ENCODE results near the gene WDR33. TPM values are rescaled to one million over a fixed set of nuclear protein-coding genes. Genes with fewer than 3 reads are reported as not detected.

Gene WDR33
- total and polyA plus RNA-seq, 2 of the 4 experiments (the other 2 are of a cell fraction): 19.6 to 41.2 TPM

DNA sequence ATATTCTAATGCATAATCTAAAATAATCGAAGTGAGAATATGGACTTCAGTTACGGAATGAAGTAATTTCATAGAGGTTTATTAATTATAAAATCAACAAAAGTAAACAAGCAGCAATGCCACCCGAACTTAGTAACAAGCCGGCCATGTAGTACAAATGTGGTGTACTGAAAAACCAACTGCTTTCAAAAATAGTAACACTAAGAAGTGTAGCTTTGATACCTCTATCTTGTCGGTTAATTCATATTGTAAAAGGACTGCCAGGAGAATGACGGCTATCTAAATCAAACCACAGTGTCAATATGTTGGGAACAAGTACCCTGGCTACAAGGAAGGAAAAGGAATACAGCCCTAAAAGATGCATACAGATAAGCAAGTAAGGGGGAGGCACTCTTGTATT is 48.5 kb downstream of the WDR33 start:
- no peak overlapping the region for H2BK20ac ChIP-seq (ENCODE audit: low read depth, low read length)
- dilution Hi-C loops (cut with HindIII; ENCODE audit: low sequenced_read_pairs, unreplicated experiment) (no loop called here), in situ Hi-C loops (cut with MboI; ENCODE audit: low sequenced_read_pairs) (no loop called here), intact Hi-C loops (cut with micrococcal nuclease) (no loop called here)
- H4K5ac ChIP-seq (ENCODE audit: low read depth, low read length): no peak overlapping the region
- H3K36me3 ChIP-seq (ENCODE audit: control insufficient read depth, insufficient read depth, low read length): peaks cover 10% of the 10 kb centered on the region
- no TSS peak for BruUV-seq (replicated peaks)
- no peak overlapping the region for H3K56ac ChIP-seq (ENCODE audit: extremely low read depth, insufficient read depth, low read length)
- H4K91ac ChIP-seq (ENCODE audit: insufficient read depth, low read depth, low read length): no peak overlapping the region; the same call in 1 of the 2 replicates
- H2BK120ac ChIP-seq (ENCODE audit: low read depth, low read length): no peak overlapping the region
- H3K9me3 ChIP-seq (ENCODE audit: control insufficient read depth, insufficient read depth, low read length): no peaks in the 10 kb centered on the region
- ATAC-seq (ENCODE audit: low read depth) (no peak), DNase-seq (no peak)
- H3K23ac ChIP-seq (ENCODE audit: low read depth, low read length): no peak overlapping the region
- H2AK9ac ChIP-seq (replicated peaks; ENCODE audit: low read depth, low read length, poor library complexity): no peak overlapping the region
- H2BK5ac ChIP-seq (ENCODE audit: low read depth, low read length, poor library complexity, severe bottlenecking): peak overlapping the region; percentile 78
- WGBS, 2 experiments (ENCODE audit: extremely low coverage in 2 of 2, insufficient read length in 1 of 2): no CpG with 5 or more reads among the region's 6 CpGs
- CTCF ChIA-PET: no interaction called here
- H3K9ac ChIP-seq (ENCODE audit: low read depth, low read length): no peak overlapping the region
- peaks cover 11 to 25% of the 10 kb centered on the region in 2 experiments for H3K79me1 ChIP-seq (ENCODE audit: low read depth in 1 of 2, low read length in 2 of 2)
- H2AK5ac ChIP-seq (ENCODE audit: low read depth, low read length): no peak overlapping the region
- peak overlapping the region; percentile 83; the same call in 1 of the 2 replicates for H3K4me2 ChIP-seq (ENCODE audit: low read depth, low read length)
- H3K27me3 ChIP-seq (ENCODE audit: control insufficient read depth, insufficient read depth, low read length): no peaks in the 10 kb centered on the region
- peak overlapping the region; percentile 34; the same call in 1 of the 3 replicates for H2BK15ac ChIP-seq (ENCODE audit: low read depth, low read length)
- H3K18ac ChIP-seq (ENCODE audit: low read depth, low read length): peak overlapping the region; percentile 73; the same call in 1 of the 2 replicates
- no peak overlapping the region for H3K14ac ChIP-seq (replicated peaks; ENCODE audit: low read depth, low read length)
- peak overlapping the region; percentile 39; the same call in 1 of the 2 replicates for H3K27ac ChIP-seq (ENCODE audit: insufficient read depth, low read length)
- H3K4me3 ChIP-seq (ENCODE audit: insufficient read depth, low read depth, low read length): no peak overlapping the region
- peaks cover 22% of the 10 kb centered on the region; the same call in 1 of the 2 replicates for H4K20me1 ChIP-seq (ENCODE audit: insufficient read depth, low read length)
- peaks cover 11% of the 10 kb centered on the region for H3K4me1 ChIP-seq (ENCODE audit: control insufficient read depth, insufficient read depth, low read length)
- POLR2A ChIA-PET (ENCODE audit: unreplicated experiment): no interaction called here
- TF ChIP-seq CHD1 (IDR thresholded peaks at IDR 0.05; ENCODE audit: low read depth, low read length) (no peak), CEBPB (IDR thresholded peaks at IDR 0.05; ENCODE audit: low read depth, low read length) (no peak), NFE2L2 (IDR thresholded peaks at IDR 0.05; ENCODE audit: low read depth, low read length) (no peak), MAZ (IDR thresholded peaks at IDR 0.05; ENCODE audit: borderline replicate concordance, low read depth, low read length) (no peak), MAFK (IDR thresholded peaks at IDR 0.05; ENCODE audit: low read depth, low read length) (no peak), RFX5 (IDR thresholded peaks at IDR 0.05; ENCODE audit: low read depth, low read length) (no peak), RCOR1 (IDR thresholded peaks at IDR 0.05; ENCODE audit: insufficient replicate concordance, low read length) (no peak), SMC3 (IDR thresholded peaks at IDR 0.05; ENCODE audit: low read depth, low read length) (no peak), FOS (IDR thresholded peaks at IDR 0.05; ENCODE audit: low read depth, low read length) (no peak), BHLHE40 (IDR thresholded peaks at IDR 0.05; ENCODE audit: low read depth, low read length) (no peak), POLR2A (IDR thresholded peaks at IDR 0.05; ENCODE audit: low read depth, low read length) (no peak), MXI1 (IDR thresholded peaks at IDR 0.05; ENCODE audit: borderline replicate concordance, low read depth, low read length) (no peak)
- TF ChIP-seq, protein P1, sequence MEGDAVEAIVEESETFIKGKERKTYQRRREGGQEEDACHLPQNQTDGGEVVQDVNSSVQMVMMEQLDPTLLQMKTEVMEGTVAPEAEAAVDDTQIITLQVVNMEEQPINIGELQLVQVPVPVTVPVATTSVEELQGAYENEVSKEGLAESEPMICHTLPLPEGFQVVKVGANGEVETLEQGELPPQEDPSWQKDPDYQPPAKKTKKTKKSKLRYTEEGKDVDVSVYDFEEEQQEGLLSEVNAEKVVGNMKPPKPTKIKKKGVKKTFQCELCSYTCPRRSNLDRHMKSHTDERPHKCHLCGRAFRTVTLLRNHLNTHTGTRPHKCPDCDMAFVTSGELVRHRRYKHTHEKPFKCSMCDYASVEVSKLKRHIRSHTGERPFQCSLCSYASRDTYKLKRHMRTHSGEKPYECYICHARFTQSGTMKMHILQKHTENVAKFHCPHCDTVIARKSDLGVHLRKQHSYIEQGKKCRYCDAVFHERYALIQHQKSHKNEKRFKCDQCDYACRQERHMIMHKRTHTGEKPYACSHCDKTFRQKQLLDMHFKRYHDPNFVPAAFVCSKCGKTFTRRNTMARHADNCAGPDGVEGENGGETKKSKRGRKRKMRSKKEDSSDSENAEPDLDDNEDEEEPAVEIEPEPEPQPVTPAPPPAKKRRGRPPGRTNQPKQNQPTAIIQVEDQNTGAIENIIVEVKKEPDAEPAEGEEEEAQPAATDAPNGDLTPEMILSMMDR (conservative IDR thresholded peaks at IDR 0.05; ENCODE audit: low read depth, low read length): no peak
- TF ChIP-seq, protein P2, sequence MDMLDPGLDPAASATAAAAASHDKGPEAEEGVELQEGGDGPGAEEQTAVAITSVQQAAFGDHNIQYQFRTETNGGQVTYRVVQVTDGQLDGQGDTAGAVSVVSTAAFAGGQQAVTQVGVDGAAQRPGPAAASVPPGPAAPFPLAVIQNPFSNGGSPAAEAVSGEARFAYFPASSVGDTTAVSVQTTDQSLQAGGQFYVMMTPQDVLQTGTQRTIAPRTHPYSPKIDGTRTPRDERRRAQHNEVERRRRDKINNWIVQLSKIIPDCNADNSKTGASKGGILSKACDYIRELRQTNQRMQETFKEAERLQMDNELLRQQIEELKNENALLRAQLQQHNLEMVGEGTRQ (IDR thresholded peaks at IDR 0.05; ENCODE audit: low read depth, low read length): no peak
- TF ChIP-seq, protein P3, sequence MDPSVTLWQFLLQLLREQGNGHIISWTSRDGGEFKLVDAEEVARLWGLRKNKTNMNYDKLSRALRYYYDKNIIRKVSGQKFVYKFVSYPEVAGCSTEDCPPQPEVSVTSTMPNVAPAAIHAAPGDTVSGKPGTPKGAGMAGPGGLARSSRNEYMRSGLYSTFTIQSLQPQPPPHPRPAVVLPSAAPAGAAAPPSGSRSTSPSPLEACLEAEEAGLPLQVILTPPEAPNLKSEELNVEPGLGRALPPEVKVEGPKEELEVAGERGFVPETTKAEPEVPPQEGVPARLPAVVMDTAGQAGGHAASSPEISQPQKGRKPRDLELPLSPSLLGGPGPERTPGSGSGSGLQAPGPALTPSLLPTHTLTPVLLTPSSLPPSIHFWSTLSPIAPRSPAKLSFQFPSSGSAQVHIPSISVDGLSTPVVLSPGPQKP (IDR thresholded peaks at IDR 0.05; ENCODE audit: borderline replicate concordance, low read depth, low read length): no peak
- no peak overlapping the region for H2AFZ ChIP-seq (replicated peaks; ENCODE audit: low read length, poor library complexity)
- no peak overlapping the region for H3K4ac ChIP-seq (ENCODE audit: low read depth, low read length)
- no peak overlapping the region for H4K8ac ChIP-seq (ENCODE audit: low read depth in 2 of 2, low read length in 2 of 2)
- peaks cover 5% of the 10 kb centered on the region for H3K9me1 ChIP-seq (ENCODE audit: insufficient read depth, low read length)
